ENCODE results near the gene ALDH3B2.

ALDH3B2 gene

GRCh38 chr11:67642173-67643120, 32.0 kb downstream of the ALDH3B2 start:
- TF ChIP-seq CTCF (IDR thresholded peaks at IDR 0.05): no peak
- Histone ChIP-seq H3K9me3 (no peaks in the 10 kb centered on the region), H3K4me3 (ENCODE audit: low read depth in 1 of 2, low read length in 1 of 2) (no peak overlapping the region), H3K36me3 (no peaks in the 10 kb centered on the region), H3K27ac (no peak overlapping the region), H3K4me1 (ENCODE audit: control insufficient read depth in 1 of 2, insufficient read depth in 1 of 2, low read depth in 1 of 2, low read length in 1 of 2) (peaks cover 4 to 6% of the 10 kb centered on the region in 2 experiments), H3K27me3 (peaks cover 25% of the 10 kb centered on the region)

- Histone ChIP-seq H3K27ac (no peak overlapping the region), H3K27me3 (peaks cover 16% of the 10 kb centered on the region), H3K9me3 (no peaks in the 10 kb centered on the region), H3K4me1 (ENCODE audit: control insufficient read depth in 1 of 2, insufficient read depth in 1 of 2, low read depth in 1 of 2, low read length in 1 of 2) (peaks cover under 1 to 1% of the 10 kb centered on the region in 2 experiments), H3K36me3 (no peaks in the 10 kb centered on the region), H3K4me3 (ENCODE audit: low read depth in 1 of 2, low read length in 1 of 2) (no peak overlapping the region)
- no peak for TF ChIP-seq CTCF (IDR thresholded peaks at IDR 0.05)
Observed at GRCh38 chr11:67641338-67642172, 32.9 kb downstream of the ALDH3B2 start.

DNA sequence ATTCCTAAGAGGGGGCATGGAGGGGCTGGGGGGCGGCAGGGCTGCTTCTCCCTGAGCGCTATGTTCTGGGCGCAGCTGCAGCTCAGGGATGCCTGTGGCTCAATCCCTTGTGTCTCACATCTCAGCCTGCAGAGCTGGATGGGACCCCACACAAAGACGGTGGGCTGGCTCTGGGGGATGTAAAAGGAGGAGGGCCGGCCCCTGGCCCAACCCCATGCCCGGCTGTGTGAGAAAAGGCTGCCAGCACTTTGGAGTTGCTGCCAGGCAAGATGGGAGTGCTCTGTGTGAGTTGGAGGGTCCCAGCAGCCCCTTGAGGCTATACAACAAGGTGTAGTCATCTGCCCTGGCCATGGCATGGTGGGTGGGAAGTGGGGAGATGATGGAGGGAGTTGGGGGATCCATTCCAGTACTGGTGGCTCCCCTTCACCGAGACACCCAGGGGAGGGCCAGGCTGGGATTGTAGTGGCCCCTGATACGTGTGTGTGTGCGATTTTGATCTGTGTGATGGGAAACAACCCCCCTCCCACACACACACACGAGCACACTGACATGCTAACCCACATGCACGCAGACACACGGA, 33.6 kb downstream of the ALDH3B2 start:
- H3K27me3 ChIP-seq: peaks cover 13% of the 10 kb centered on the region
- no peak overlapping the region for H3K27ac ChIP-seq
- no peaks in the 10 kb centered on the region for H3K4me1 ChIP-seq (ENCODE audit: control insufficient read depth in 1 of 2, insufficient read depth in 1 of 2, low read depth in 1 of 2, low read length in 1 of 2)
- H3K9me3 ChIP-seq: no peaks in the 10 kb centered on the region
- H3K36me3 ChIP-seq: no peaks in the 10 kb centered on the region
- no peak overlapping the region for H3K4me3 ChIP-seq (ENCODE audit: low read depth in 1 of 2, low read length in 1 of 2)
- no peak for TF ChIP-seq CTCF (IDR thresholded peaks at IDR 0.05)

DNA sequence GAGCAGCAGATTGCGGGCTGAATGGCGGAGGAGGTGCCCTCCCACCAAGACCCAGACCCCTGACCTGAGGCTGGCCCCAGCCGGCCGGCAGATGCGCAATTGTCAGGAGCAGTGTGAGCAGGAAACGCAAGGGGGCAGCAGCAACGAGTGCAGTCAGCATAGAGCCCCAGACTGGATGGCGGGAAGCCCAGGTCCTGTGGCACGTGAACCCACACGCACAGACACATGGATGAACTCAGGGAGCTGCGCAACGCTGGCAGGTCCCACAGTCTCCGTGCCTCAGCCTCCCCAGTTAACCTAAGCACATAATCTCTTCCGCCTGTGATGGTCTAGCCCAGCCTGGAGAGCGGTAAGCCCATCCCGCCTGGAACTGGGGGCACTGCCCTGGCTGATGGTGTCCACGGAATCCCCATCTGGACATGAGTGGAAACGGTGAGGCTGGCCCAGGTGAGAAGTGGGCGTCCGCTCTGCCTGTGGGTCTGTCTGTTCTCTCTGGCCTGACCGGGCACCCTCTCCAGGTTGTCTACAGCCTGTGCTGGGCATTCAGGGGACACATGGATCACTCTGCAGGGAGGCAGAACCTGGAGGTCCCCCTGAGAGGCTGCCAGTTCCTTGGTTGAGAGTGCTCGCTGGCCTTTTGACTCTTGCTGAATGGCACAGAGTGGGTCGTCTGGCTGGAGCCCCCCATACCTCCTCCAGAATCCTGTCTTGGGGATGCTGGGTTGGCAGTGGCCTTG, 34.2 kb downstream of the ALDH3B2 start:
- Histone ChIP-seq H3K4me1 (ENCODE audit: control insufficient read depth in 1 of 2, insufficient read depth in 1 of 2, low read depth in 1 of 2, low read length in 1 of 2) (no peaks in the 10 kb centered on the region), H3K27me3 (peaks cover 13% of the 10 kb centered on the region), H3K9me3 (no peaks in the 10 kb centered on the region), H3K4me3 (ENCODE audit: low read depth in 1 of 2, low read length in 1 of 2) (no peak overlapping the region), H3K36me3 (no peaks in the 10 kb centered on the region), H3K27ac (no peak overlapping the region)
- no peak for TF ChIP-seq CTCF (IDR thresholded peaks at IDR 0.05)

GRCh38 chr11:67639438-67639859, 35.0 kb downstream of the ALDH3B2 start, which contains the start of gene TBX10:
TSS of gene TBX10 (minus strand) at chr11:67639763. CDS start at chr11:67639472, 291 bp downstream.
- no peak for TF ChIP-seq CTCF (IDR thresholded peaks at IDR 0.05)
- H3K9me3 ChIP-seq: no peaks in the 10 kb centered on the region
- peaks cover 13% of the 10 kb centered on the region for H3K27me3 ChIP-seq
- H3K36me3 ChIP-seq: no peaks in the 10 kb centered on the region
- no peak within 1 kb of the TSS for H3K27ac ChIP-seq
- H3K4me1 ChIP-seq (ENCODE audit: control insufficient read depth in 1 of 2, insufficient read depth in 1 of 2, low read depth in 1 of 2, low read length in 1 of 2): no peaks in the 10 kb centered on the region
- no peak within 1 kb of the TSS for H3K4me3 ChIP-seq (ENCODE audit: low read depth in 1 of 2, low read length in 1 of 2)

Data from neutrophil (primary cell).